Measurements from ENCODE around the gene ZNF653.

- TF ChIP-seq CTCF (IDR thresholded peaks at IDR 0.05) = no peak
- TF ChIP-seq EZH2 (IDR thresholded peaks at IDR 0.05; ENCODE audit: borderline replicate concordance, insufficient read depth, low read depth, low read length, poor library complexity, severe bottlenecking) = no peak
Observed at GRCh38 chr19:11539495-11540365, 34.1 kb upstream of the ZNF653 start.
